Measurements from ENCODE around the gene CSRNP3. TPM values are rescaled to one million over a fixed set of nuclear protein-coding genes. Genes with fewer than 3 reads are reported as not detected.

CSRNP3 gene
- total and polyA plus RNA-seq, 10 of the 15 experiments (the other 5 are each of a cell fraction or from before 2014, with no cell fraction given): 0.03 to 5.2 (median 0.11) TPM; not detected in 1

DNA sequence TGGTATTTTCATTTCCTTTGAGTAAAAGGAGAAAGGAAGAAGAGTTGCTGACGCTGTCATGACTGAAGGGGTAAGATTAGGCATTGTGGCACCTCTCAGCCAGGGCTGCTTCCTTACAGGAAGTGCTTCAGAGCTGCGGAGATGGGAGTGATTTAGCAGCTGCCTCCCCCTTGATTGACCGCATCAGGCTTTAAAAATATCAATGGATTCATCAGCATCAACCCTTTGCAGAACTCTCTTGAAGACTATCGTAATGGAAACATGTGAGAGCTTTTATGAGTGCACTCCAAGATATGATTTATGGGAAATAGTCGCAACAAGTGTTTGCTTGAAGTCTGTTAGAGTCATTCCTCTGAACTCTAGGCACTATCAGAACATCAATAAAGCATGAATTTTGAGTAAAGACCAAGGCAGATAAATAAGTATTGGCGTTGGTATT, 141.1 kb downstream of the CSRNP3 start:
- no peak overlapping the region for H3K27ac ChIP-seq (ENCODE audit: control insufficient read depth, insufficient read depth)
- peak; percentile 86 for ATAC-seq
- no TSS peak for BruUV-seq (replicated peaks)
- H3K79me2 ChIP-seq (ENCODE audit: control insufficient read depth, insufficient read depth, low read length): no peaks in the 10 kb centered on the region
- ChIA-PET POLR2A (interaction anchor here (0.6 to 2.6 kb wide), 5 partner anchors 8 to 50 kb away, joined by 3 to 16 read pairs (median 4); no protein-coding TSS in a partner anchor), SMC1A (ENCODE audit: uncharacterized antibody, unreplicated experiment) (interaction anchor here (0.8 to 3.1 kb wide), 11 partner anchors 9 to 210 kb away, joined by 3 to 22 read pairs (median 3); no protein-coding TSS in a partner anchor), CTCF (interaction anchor here (0.8 to 2.3 kb wide), 5 partner anchors 9 to 87 kb away, joined by 4 to 9 read pairs (median 4); no protein-coding TSS in a partner anchor), RAD21 (ENCODE audit: unreplicated experiment) (interaction anchor here (0.7 to 1.8 kb wide), 7 partner anchors 8 to 39 kb away, joined by 3 to 5 read pairs (median 3); no protein-coding TSS in a partner anchor)
- H3K4me2 ChIP-seq (ENCODE audit: control insufficient read depth, insufficient read depth): no peak overlapping the region
- in situ Hi-C loops (cut with MboI) (no loop called here), intact Hi-C loops (cut with micrococcal nuclease; ENCODE audit: unreplicated experiment) (no loop called here)
- H3K4me3 ChIP-seq: no peak overlapping the region
- no peaks in the 10 kb centered on the region for H3K36me3 ChIP-seq (ENCODE audit: control insufficient read depth in 2 of 2, insufficient read depth in 2 of 2, low read length in 1 of 2)
- no peak overlapping the region for H3K9ac ChIP-seq (ENCODE audit: control insufficient read depth, insufficient read depth, low read length)
- no peaks in the 10 kb centered on the region for H3K27me3 ChIP-seq (replicated peaks in 1 of 2; ENCODE audit: control insufficient read depth in 2 of 2, insufficient read depth in 2 of 2, low read length in 1 of 2)
- TF ChIP-seq KDM1A (IDR thresholded peaks at IDR 0.05; ENCODE audit: borderline replicate concordance): no peak
- TF ChIP-seq, protein P1, sequence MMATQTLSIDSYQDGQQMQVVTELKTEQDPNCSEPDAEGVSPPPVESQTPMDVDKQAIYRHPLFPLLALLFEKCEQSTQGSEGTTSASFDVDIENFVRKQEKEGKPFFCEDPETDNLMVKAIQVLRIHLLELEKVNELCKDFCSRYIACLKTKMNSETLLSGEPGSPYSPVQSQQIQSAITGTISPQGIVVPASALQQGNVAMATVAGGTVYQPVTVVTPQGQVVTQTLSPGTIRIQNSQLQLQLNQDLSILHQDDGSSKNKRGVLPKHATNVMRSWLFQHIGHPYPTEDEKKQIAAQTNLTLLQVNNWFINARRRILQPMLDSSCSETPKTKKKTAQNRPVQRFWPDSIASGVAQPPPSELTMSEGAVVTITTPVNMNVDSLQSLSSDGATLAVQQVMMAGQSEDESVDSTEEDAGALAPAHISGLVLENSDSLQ (IDR thresholded peaks at IDR 0.05): peak; percentile 16; the same call in 1 of the 2 replicates
- TF ChIP-seq IKZF2 (IDR thresholded peaks at IDR 0.05): 0 out of 4 replicates have a peak, but pooled peaks of 1 of the 2 experiments have one; percentile 1
- TF ChIP-seq SPI1 (IDR thresholded peaks at IDR 0.05; ENCODE audit: borderline replicate concordance, insufficient read depth, low read depth, low read length): no peak
- 0 out of 2 replicates have a peak, but pooled peaks have one; percentile 32 for TF ChIP-seq IKZF1 (conservative IDR thresholded peaks at IDR 0.05)
- TF ChIP-seq ZNF24 (IDR thresholded peaks at IDR 0.05): no peak
- no peak for DNase-seq (ENCODE audit: low read depth, low spot score)
- 0% methylated on average over 6 of the region's 6 CpGs for WGBS (ENCODE audit: insufficient coverage, insufficient replicate concordance, low lambda C conversion rate, missing lambda C conversion rate)
- no peak overlapping the region for H2AFZ ChIP-seq (ENCODE audit: control insufficient read depth, low read depth, low read length)
- H3K4me1 ChIP-seq (ENCODE audit: control insufficient read depth, insufficient read depth, low read length): no peaks in the 10 kb centered on the region
- no peaks in the 10 kb centered on the region for H4K20me1 ChIP-seq (ENCODE audit: control insufficient read depth, insufficient read depth)
- FAIRE-seq: no peak
- H3K9me3 ChIP-seq (replicated peaks; ENCODE audit: control insufficient read depth, insufficient read depth, low read length): no peaks in the 10 kb centered on the region

Measured in GM12878 (cell line).